ENCODE data around the gene EIF4G3.

EIF4G3 gene

GRCh38 chr1:20988943-20989342 is 187.8 kb downstream of the EIF4G3 start:
- no peak for DNase-seq (ENCODE audit: low spot score)

GRCh38 chr1:20987831-20988825 is 188.6 kb downstream of the EIF4G3 start:
- DNase-seq (ENCODE audit: low spot score): peak; percentile 14

GRCh38 chr1:20983297-20983889 is 193.3 kb downstream of the EIF4G3 start:
- DNase-seq (ENCODE audit: low spot score): no peak

GRCh38 chr1:20982316-20982715 is 194.4 kb downstream of the EIF4G3 start:
- DNase-seq (ENCODE audit: low spot score): peak; percentile 22

- DNase-seq (ENCODE audit: low spot score): peak; percentile 28
These were observed 194.8 kb downstream of the EIF4G3 start for GRCh38 chr1:20981915-20982314.

- DNase-seq (ENCODE audit: low spot score): no peak
These were observed 196.6 kb downstream of the EIF4G3 start for GRCh38 chr1:20980051-20980450.

- no peak for DNase-seq (ENCODE audit: low spot score)
These were observed 198.3 kb downstream of the EIF4G3 start for GRCh38 chr1:20978413-20978812.

- no peak for DNase-seq (ENCODE audit: low spot score)
These were observed 201.0 kb downstream of the EIF4G3 start for GRCh38 chr1:20975668-20976067.

- DNase-seq (ENCODE audit: low spot score): no peak
These were observed 201.7 kb downstream of the EIF4G3 start for GRCh38 chr1:20974951-20975350.

- peak; percentile 44 for DNase-seq (ENCODE audit: low spot score)
These were observed 202.6 kb downstream of the EIF4G3 start for GRCh38 chr1:20974069-20974468.

GRCh38 chr1:20972855-20973254 is 203.8 kb downstream of the EIF4G3 start:
- DNase-seq (ENCODE audit: low spot score): no peak

GRCh38 chr1:20964540-20965484 is 211.9 kb downstream of the EIF4G3 start:
- no peak for DNase-seq (ENCODE audit: low spot score)

GRCh38 chr1:20962576-20963258 is 214.0 kb downstream of the EIF4G3 start:
- DNase-seq (ENCODE audit: low spot score): no peak

- DNase-seq (ENCODE audit: low spot score): no peak
These were observed 218.3 kb downstream of the EIF4G3 start for GRCh38 chr1:20958430-20958829.

GRCh38 chr1:20956272-20956671 is 220.4 kb downstream of the EIF4G3 start:
- DNase-seq (ENCODE audit: low spot score): no peak

- no peak for DNase-seq (ENCODE audit: low spot score)
These were observed 226.0 kb downstream of the EIF4G3 start for GRCh38 chr1:20950679-20951078.

- no peak for DNase-seq (ENCODE audit: low spot score)
These were observed 226.7 kb downstream of the EIF4G3 start for GRCh38 chr1:20949871-20950590.

- DNase-seq (ENCODE audit: low spot score): no peak
These were observed 228.6 kb downstream of the EIF4G3 start for GRCh38 chr1:20948101-20948500.

- no peak for DNase-seq (ENCODE audit: low spot score)
These were observed 229.3 kb downstream of the EIF4G3 start for GRCh38 chr1:20947409-20947808.

- no peak for DNase-seq (ENCODE audit: low spot score)
These were observed 240.1 kb downstream of the EIF4G3 start for GRCh38 chr1:20936621-20937020.

GRCh38 chr1:20936216-20936615 is 240.5 kb downstream of the EIF4G3 start:
- DNase-seq (ENCODE audit: low spot score): no peak
